Measurements from ENCODE around the gene NCAM2. TPM values are rescaled to one million over a fixed set of nuclear protein-coding genes. Genes with fewer than 3 reads are reported as not detected.
A peak's percentile ranks its signal among the peaks of the same experiment; 100 is the strongest.

The NCAM2 gene
- total RNA-seq, 1 experiment from 2014 or later: 2.4 TPM

GRCh38 chr21:21530680-21531079 is 532.5 kb downstream of the NCAM2 start:
- Histone ChIP-seq H3K9me2 (replicated peaks; ENCODE audit: low read length) (no peaks in the 10 kb centered on the region), H3K27me3 (ENCODE audit: low read length) (no peaks in the 10 kb centered on the region), H3K4me3 (ENCODE audit: low read length) (no peak overlapping the region), H3K27ac (ENCODE audit: low read length) (no peak overlapping the region), H4K20me1 (ENCODE audit: low read length) (no peaks in the 10 kb centered on the region), H3K4me2 (ENCODE audit: low read length) (no peak overlapping the region), H3F3A (ENCODE audit: low read length, unreplicated experiment) (no peaks in the 10 kb centered on the region), H2AFZ (ENCODE audit: low read length) (no peak overlapping the region), H3K9ac (ENCODE audit: low read length) (no peak overlapping the region), H3K9me3 (ENCODE audit: low read length) (peaks cover 3% of the 10 kb centered on the region; the same call in 1 of the 2 replicates), H3K4me1 (ENCODE audit: insufficient read depth, low read length) (no peaks in the 10 kb centered on the region), H3K79me2 (ENCODE audit: low read length) (no peaks in the 10 kb centered on the region), H3K36me3 (ENCODE audit: low read depth, low read length) (no peaks in the 10 kb centered on the region)
- DNase-seq (no peak), ATAC-seq (no peak)
- intact Hi-C loops (cut with micrococcal nuclease): no loop called here
- CTCF ChIA-PET: no interaction called here
- no peak for TF ChIP-seq CTCF (conservative IDR thresholded peaks at IDR 0.05; ENCODE audit: low read depth, low read length)
- TF ChIP-seq EZH2 (IDR thresholded peaks at IDR 0.05; ENCODE audit: low read length, unreplicated experiment): no peak
- no peak for TF ChIP-seq EZH2phosphoT487 (IDR thresholded peaks at IDR 0.05; ENCODE audit: borderline replicate concordance, low read length)
- POLR2A ChIA-PET (ENCODE audit: unreplicated experiment): no interaction called here
- no TSS peak for BruUV-seq (replicated peaks)

- BruUV-seq (replicated peaks): no TSS peak
- ATAC-seq: no peak
- Histone ChIP-seq H3K79me2 (ENCODE audit: low read length) (no peaks in the 10 kb centered on the region), H3K27ac (ENCODE audit: low read length) (no peak overlapping the region), H3K9ac (ENCODE audit: low read length) (no peak overlapping the region), H3K4me1 (ENCODE audit: insufficient read depth, low read length) (no peaks in the 10 kb centered on the region), H3K27me3 (ENCODE audit: low read length) (no peaks in the 10 kb centered on the region), H3F3A (ENCODE audit: low read length, unreplicated experiment) (no peaks in the 10 kb centered on the region), H3K4me2 (ENCODE audit: low read length) (no peak overlapping the region), H3K36me3 (ENCODE audit: low read depth, low read length) (no peaks in the 10 kb centered on the region), H4K20me1 (ENCODE audit: low read length) (no peaks in the 10 kb centered on the region), H2AFZ (ENCODE audit: low read length) (0 out of 2 replicates have a peak overlapping the region, but pooled peaks have one; percentile 21), H3K9me3 (ENCODE audit: low read length) (0 out of 2 replicates have a peak, but pooled peaks cover 5% of the 10 kb centered on the region), H3K9me2 (replicated peaks; ENCODE audit: low read length) (no peaks in the 10 kb centered on the region), H3K4me3 (ENCODE audit: low read length) (no peak overlapping the region)
- intact Hi-C loops (cut with micrococcal nuclease): no loop called here
- no peak for DNase-seq
- TF ChIP-seq CTCF (conservative IDR thresholded peaks at IDR 0.05; ENCODE audit: low read depth, low read length) (no peak), EZH2 (IDR thresholded peaks at IDR 0.05; ENCODE audit: low read length, unreplicated experiment) (no peak), EZH2phosphoT487 (IDR thresholded peaks at IDR 0.05; ENCODE audit: borderline replicate concordance, low read length) (no peak)
- POLR2A ChIA-PET (ENCODE audit: unreplicated experiment): no interaction called here
- CTCF ChIA-PET: no interaction called here
Observed at GRCh38 chr21:21547368-21547953, 549.3 kb downstream of the NCAM2 start.

- CTCF ChIA-PET: no interaction called here
- BruUV-seq (replicated peaks): no TSS peak
Observed at GRCh38 chr21:21559285-21560045, 561.3 kb downstream of the NCAM2 start.

More at GRCh38 chr21:21559285-21560045, 561.3 kb downstream of the NCAM2 start:
- no peak for TF ChIP-seq EZH2 (IDR thresholded peaks at IDR 0.05; ENCODE audit: low read length, unreplicated experiment)
- TF ChIP-seq EZH2phosphoT487 (IDR thresholded peaks at IDR 0.05; ENCODE audit: borderline replicate concordance, low read length): no peak
- no peak for TF ChIP-seq CTCF (conservative IDR thresholded peaks at IDR 0.05; ENCODE audit: low read depth, low read length)
- DNase-seq (no peak), ATAC-seq (no peak)
- Histone ChIP-seq H3K9me2 (replicated peaks; ENCODE audit: low read length) (no peaks in the 10 kb centered on the region), H4K20me1 (ENCODE audit: low read length) (no peaks in the 10 kb centered on the region), H2AFZ (ENCODE audit: low read length) (no peak overlapping the region), H3K27ac (ENCODE audit: low read length) (no peak overlapping the region), H3K9ac (ENCODE audit: low read length) (no peak overlapping the region), H3K4me1 (ENCODE audit: insufficient read depth, low read length) (no peaks in the 10 kb centered on the region), H3K36me3 (ENCODE audit: low read depth, low read length) (no peaks in the 10 kb centered on the region), H3F3A (ENCODE audit: low read length, unreplicated experiment) (no peaks in the 10 kb centered on the region), H3K4me3 (ENCODE audit: low read length) (no peak overlapping the region), H3K9me3 (ENCODE audit: low read length) (peaks cover 15% of the 10 kb centered on the region), H3K79me2 (ENCODE audit: low read length) (no peaks in the 10 kb centered on the region), H3K4me2 (ENCODE audit: low read length) (no peak overlapping the region), H3K27me3 (ENCODE audit: low read length) (no peaks in the 10 kb centered on the region)
- intact Hi-C loops (cut with micrococcal nuclease): loop anchor here (10.0 kb wide), 1 partner anchor 55 kb away; no protein-coding TSS in a partner anchor
- POLR2A ChIA-PET (ENCODE audit: unreplicated experiment): no interaction called here

Data from PC-3 (cell line).